AG04449 (cell line): ENCODE data around the gene ADRM1.

Experiments used
- CTCF ChIA-PET: fragments of 350-600 bp; formaldehyde crosslinking; extraction: SDS; loops from one replicate; lab custom pipeline; 2021; ENCODE audit warnings: antibody characterized with exemption; lab: Yijun Ruan, JAX
- POLR2A ChIA-PET: fragments of 400-600, 350-600 bp; formaldehyde crosslinking; extraction: SDS; loops from one replicate; lab custom pipeline; 2020; ENCODE audit warnings: antibody characterized with exemption, inconsistent platforms; lab: Yijun Ruan, JAX
- DNase-seq: peaks from one replicate; pipeline ENCODE4 v3.0.0-alpha.2; 2010; ENCODE audit warnings: low read depth, low spot score
- H3K4me3 ChIP-seq: 2 replicates; pipeline ENCODE4 v1.5.1; 2011; ENCODE audit warnings: low read depth, mild to moderate bottlenecking, control low read depth, low read length
- TF ChIP-seq, protein P1 (sequence below): IDR thresholded peaks from one replicate; pipeline ENCODE4 v1.5.1; 2011; ENCODE audit warnings: mild to moderate bottlenecking, moderate library complexity, low read length, control low read depth, inconsistent platforms; ENCODE audit not compliant: insufficient read depth; ENCODE audit errors: missing control alignments

The ADRM1 gene

DNA sequence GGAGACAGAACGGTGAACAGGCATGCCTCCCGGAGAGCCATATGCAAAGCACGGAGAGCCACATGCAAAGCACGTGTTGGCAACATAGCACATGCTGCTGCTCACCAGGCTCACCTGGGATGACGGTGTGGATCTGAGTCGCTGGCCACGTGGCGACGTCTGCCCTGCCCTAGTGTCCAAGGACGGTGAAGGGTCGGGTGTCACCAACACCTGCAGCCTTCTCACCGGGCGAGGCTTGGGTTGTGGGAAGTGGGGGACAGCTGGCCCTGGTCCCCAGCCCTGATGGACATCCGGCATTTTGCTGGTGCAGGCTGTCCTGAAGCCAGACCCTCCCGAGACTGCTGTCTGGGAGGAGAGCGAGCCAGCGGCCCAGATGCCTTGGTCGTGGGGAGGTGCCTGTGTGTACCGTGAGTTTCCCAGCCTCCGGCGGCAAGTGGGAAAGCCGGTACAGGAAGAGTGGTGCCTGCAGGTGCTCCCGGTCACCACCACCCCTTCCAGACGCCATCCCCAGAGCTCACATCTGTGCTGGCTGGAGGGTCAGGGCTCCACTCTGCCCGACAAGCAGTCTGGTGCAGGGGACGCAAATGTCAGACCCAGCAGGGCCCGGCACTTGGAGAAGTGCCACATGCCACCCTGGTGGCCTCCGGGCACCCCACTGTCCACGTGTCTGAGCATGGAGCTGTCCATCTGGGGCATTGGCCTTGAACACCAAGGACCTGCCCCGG is 5.9 kb upstream of the ADRM1 start:
- ChIA-PET POLR2A (interaction anchor here (0.6 kb wide), 1 partner anchor 1262 kb away, joined by 3 read pairs; no protein-coding TSS in a partner anchor), CTCF (interaction anchor here (0.7 to 1.4 kb wide), 3 partner anchors 79 to 271 kb away, joined by 3 to 4 read pairs (median 3); no protein-coding TSS in a partner anchor)
- DNase-seq: no peak
- H3K4me3 ChIP-seq: no peak overlapping the region
- TF ChIP-seq, protein P1, sequence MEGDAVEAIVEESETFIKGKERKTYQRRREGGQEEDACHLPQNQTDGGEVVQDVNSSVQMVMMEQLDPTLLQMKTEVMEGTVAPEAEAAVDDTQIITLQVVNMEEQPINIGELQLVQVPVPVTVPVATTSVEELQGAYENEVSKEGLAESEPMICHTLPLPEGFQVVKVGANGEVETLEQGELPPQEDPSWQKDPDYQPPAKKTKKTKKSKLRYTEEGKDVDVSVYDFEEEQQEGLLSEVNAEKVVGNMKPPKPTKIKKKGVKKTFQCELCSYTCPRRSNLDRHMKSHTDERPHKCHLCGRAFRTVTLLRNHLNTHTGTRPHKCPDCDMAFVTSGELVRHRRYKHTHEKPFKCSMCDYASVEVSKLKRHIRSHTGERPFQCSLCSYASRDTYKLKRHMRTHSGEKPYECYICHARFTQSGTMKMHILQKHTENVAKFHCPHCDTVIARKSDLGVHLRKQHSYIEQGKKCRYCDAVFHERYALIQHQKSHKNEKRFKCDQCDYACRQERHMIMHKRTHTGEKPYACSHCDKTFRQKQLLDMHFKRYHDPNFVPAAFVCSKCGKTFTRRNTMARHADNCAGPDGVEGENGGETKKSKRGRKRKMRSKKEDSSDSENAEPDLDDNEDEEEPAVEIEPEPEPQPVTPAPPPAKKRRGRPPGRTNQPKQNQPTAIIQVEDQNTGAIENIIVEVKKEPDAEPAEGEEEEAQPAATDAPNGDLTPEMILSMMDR: no peak

- no peak overlapping the region for H3K4me3 ChIP-seq
- ChIA-PET CTCF (interaction anchor here (0.7 to 3.7 kb wide), 3 partner anchors 71 to 272 kb away, joined by 3 to 24 read pairs (median 3); partner anchors contain the start of gene LAMA5), POLR2A (interaction anchor here (0.6 kb wide), 1 partner anchor 1263 kb away, joined by 3 read pairs; no protein-coding TSS in a partner anchor)
- TF ChIP-seq, protein P1: no peak
- DNase-seq: no peak
Measured at GRCh38 chr20:62297449-62298227, 5.2 kb upstream of the ADRM1 start.

GRCh38 chr20:62298577-62299249 is 4.1 kb upstream of the ADRM1 start:
- CTCF ChIA-PET: interaction anchor here (1.2 to 5.9 kb wide), 4 partner anchors 10 to 84 kb away, joined by 3 to 115 read pairs (median 22); partner anchors contain the start of gene LAMA5
- POLR2A ChIA-PET: no interaction called here
- no peak for DNase-seq
- no peak overlapping the region for H3K4me3 ChIP-seq
- TF ChIP-seq, protein P1: no peak

DNA sequence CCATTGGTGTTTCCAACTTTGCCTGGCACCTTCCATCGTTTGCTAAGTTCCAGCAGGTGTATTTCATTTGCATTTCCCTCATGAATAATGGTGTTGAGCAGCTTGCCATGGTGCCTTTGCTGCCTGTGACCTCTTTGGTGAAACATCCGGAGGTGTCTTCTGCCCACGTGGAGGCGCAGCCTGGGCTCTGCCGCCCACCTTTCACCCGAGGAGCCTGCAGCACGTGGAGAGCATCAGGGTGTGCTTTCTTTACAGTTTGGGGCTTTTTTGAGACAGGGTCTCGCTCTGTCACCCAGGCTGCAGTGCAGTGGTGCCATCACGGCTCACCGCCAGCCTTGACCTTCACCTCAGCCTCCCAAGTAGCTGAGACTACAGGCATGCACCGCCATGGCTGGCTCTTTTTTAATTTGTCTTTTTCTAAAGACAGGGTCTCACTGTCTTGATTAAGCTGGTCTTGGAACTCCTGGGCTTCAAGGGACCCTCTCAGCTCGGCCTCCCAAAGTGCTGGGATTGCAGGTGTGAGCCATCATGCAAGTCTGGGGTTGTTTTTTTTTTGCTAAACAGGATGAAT is 3.0 kb upstream of the ADRM1 start:
- DNase-seq: no peak

DNA sequence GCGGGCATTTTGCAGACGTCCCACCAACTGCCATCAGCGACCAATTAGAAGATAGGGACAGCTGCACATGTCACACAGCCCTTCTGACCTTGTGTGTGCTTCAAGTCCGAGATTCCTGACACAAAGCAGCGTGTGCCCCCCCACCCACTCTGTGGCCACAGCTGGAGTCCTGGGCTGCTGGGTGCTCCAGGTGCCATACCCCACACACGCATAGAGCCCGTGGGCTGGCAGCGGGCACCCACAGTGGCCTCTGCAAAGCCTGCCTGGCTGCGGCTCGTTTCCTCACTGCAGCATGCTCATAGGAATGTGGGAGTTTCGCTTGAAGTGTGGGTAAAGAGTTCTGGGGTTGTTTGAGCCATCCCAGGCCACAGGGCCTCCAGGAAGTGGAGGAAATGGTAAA is 2.5 kb upstream of the ADRM1 start:
- TF ChIP-seq, protein P1: no peak
- CTCF ChIA-PET: interaction anchor here (0.8 to 5.9 kb wide), 9 partner anchors 9 to 492 kb away, joined by 3 to 115 read pairs (median 6); partner anchors contain the start of gene LAMA5
- POLR2A ChIA-PET: no interaction called here
- H3K4me3 ChIP-seq: no peak overlapping the region
- no peak for DNase-seq

More for the DNA sequence above, 3.0 kb upstream of the ADRM1 start:
- ChIA-PET POLR2A (no interaction called here), CTCF (interaction anchor here (0.8 to 5.9 kb wide), 6 partner anchors 9 to 83 kb away, joined by 3 to 115 read pairs (median 12); partner anchors contain the start of gene LAMA5)
- H3K4me3 ChIP-seq: no peak overlapping the region
- TF ChIP-seq, protein P1: no peak
